Cardiac fibroblast (primary cell): ENCODE data around the gene POU5F1.

Experiments used
- DNase-seq, 2 donors: peaks; one replicate each; pipeline versions ENCODE4 v3.0.0 to v3.0.0-alpha.2; 2010; ENCODE audit warnings: low read depth in 2 of 2
- H3K4me3 ChIP-seq, 2 donors: replicated peaks in 1 of 2; 1 replicate in 1 of 2; 2 replicates in 1 of 2; pipeline ENCODE4 v1.5.1; 2011; ENCODE audit warnings: low read depth in 2 of 2, low read length in 2 of 2, mild to moderate bottlenecking in 2 of 2, moderate library complexity in 1 of 2
- TF ChIP-seq, protein P1 (sequence below): IDR thresholded peaks from one replicate; pipeline ENCODE4 v1.5.1; 2011; ENCODE audit warnings: low read depth, mild to moderate bottlenecking, low read length, inconsistent platforms

POU5F1 gene

DNA sequence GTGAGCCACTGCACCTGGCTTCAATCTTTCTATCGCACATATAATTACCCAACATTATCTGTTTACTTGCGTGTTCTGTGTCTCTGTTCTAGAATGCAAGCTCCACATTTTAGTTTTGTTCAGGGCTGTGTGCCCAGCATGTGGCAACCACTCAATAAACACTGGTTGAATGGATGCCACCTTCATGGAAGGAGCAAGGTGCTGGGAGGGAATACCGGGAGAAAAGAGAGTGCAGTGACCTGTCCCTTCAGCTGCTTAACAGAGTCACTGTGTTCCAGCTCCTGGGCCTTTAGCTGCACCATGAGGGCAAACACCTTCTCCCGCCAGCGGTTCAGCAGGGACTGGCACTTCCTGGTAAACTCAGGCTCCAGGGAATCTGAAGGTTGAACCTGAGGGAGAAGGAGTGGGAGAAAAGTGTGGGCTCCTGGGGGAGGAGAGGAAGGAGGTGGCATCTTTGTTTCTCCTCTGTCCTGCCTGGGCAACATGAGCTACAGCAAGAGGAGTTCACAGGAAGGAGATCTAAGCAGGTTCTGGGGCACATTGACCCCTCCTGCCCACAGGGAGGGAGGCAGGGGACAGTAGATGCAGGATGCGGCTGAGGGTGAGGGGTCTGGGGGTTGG lies 20.5 kb downstream of the POU5F1 start:
- TF ChIP-seq, protein P1, sequence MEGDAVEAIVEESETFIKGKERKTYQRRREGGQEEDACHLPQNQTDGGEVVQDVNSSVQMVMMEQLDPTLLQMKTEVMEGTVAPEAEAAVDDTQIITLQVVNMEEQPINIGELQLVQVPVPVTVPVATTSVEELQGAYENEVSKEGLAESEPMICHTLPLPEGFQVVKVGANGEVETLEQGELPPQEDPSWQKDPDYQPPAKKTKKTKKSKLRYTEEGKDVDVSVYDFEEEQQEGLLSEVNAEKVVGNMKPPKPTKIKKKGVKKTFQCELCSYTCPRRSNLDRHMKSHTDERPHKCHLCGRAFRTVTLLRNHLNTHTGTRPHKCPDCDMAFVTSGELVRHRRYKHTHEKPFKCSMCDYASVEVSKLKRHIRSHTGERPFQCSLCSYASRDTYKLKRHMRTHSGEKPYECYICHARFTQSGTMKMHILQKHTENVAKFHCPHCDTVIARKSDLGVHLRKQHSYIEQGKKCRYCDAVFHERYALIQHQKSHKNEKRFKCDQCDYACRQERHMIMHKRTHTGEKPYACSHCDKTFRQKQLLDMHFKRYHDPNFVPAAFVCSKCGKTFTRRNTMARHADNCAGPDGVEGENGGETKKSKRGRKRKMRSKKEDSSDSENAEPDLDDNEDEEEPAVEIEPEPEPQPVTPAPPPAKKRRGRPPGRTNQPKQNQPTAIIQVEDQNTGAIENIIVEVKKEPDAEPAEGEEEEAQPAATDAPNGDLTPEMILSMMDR, result no peak
- no peak overlapping the region for H3K4me3 ChIP-seq
- DNase-seq, result no peak

DNA sequence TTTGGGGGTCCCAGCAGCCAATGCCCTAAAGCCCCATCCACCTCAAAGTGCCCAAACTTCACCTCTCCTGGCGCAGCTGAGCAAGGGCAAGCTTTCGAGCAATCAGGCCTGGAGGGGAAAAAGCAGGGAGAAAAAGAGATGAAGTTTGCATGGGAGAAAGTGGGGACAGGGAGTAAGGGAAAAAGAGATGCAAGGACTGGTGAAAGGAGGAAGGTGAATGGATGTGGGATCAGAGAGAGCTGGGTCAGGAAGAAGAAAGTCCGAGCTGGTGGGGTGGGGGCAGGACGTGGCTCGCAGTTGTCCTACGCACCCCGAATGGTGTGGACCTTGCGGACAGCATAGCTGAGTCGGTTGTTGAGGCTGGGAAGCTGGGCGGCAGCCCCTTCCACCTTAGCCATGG lies 25.1 kb downstream of the POU5F1 start:
- H3K4me3 ChIP-seq, result no peak overlapping the region
- no peak for DNase-seq
- TF ChIP-seq, protein P1, result no peak

- no peak for DNase-seq
- TF ChIP-seq, protein P1, result no peak
- no peak overlapping the region for H3K4me3 ChIP-seq
Observed at GRCh38 chr6:31144970-31145340, 25.5 kb downstream of the POU5F1 start.

- TF ChIP-seq, protein P1, result no peak
- DNase-seq, result no peak
- H3K4me3 ChIP-seq, result no peak overlapping the region
Observed at GRCh38 chr6:31144296-31144969, 26.0 kb downstream of the POU5F1 start.

DNA sequence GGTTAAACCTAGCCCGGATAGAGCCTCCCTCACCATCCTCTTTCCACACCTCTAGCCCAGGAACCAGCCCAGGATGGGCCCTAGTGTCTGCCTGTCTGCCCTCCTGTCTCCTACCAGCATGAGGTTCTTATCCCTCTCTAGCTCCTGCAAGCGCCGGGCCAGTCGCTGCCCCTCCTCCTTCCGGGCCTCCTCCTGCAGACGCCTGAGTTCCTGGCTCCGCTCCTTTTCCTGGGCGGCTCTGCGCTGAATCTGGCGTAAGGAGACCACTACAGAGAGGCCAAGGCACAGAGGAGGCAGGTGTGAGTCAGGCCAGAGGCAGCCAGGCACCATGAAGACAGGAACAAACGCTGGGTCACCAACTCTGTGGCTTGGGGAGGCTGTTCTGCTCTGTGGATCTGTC lies 27.3 kb downstream of the POU5F1 start:
- peak; percentile 82 to 92 for DNase-seq
- TF ChIP-seq, protein P1, result no peak
- no peak overlapping the region for H3K4me3 ChIP-seq

DNA sequence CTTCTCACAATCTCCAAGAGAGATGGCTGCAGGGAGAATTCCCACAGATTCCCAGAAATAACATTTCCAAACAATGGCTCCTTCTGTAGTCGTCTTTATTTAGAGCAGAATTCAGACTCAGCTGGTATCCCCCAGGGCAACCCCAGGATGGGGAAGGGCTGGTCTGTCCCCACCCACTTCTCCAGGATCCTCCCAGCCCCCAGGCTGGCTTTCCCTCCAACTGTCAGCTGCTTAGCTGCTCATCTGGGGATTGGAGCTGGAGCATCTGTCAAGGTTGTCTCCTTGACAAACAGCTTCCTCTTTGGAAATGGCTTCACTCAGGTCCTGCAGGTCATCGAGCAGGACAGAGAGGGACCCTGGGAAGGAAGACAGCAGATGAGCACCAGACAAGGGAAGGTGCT lies 28.1 kb downstream of the POU5F1 start:
- TF ChIP-seq, protein P1, result no peak
- no peak overlapping the region for H3K4me3 ChIP-seq
- no peak for DNase-seq

GRCh38 chr6:31140643-31141042 lies 29.8 kb downstream of the POU5F1 start:
- TF ChIP-seq, protein P1, result no peak
- DNase-seq, result no peak
- no peak overlapping the region for H3K4me3 ChIP-seq
